ENCODE results near the gene TNIK.

The TNIK gene

DNA sequence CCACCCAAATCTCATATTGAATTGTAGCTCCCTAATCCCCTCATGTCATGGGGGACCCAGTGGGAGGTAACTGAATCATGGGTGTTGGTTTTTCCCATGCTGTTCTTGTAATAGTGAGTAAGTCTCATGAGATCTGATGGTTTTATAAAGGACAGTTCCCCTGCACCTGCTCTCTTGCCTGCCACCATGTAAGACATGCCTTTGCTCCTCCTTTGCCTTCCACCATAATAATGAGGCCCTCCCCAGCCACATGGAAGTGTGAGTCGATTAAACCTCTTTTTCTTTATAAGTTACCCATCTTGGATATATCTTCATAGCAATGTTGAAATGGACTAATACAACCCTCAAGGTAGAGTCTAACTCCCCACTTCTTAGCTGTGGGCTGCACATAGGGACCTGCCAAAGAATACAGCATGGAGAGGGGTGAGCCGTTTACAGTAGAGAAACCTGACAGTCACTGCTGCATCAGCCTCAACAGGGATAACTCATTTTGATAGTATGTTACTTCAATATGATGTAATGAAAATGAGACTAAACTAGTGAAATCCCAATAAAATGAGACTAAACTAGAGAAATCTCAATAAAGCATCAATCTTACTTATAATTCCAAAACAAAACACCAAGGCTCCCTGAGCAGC lies 117.3 kb downstream of the TNIK start:
- H3F3A ChIP-seq (ENCODE audit: low read depth), result no peaks in the 10 kb centered on the region
- no peak overlapping the region for H2AFZ ChIP-seq (ENCODE audit: low read length)
- H3K4me3 ChIP-seq (ENCODE audit: low read length, poor library complexity, severe bottlenecking), result no peak overlapping the region
- peaks cover 6% of the 10 kb centered on the region; the same call in 1 of the 2 replicates for H3K9me3 ChIP-seq (ENCODE audit: insufficient read depth, low read depth, low read length)
- no peak overlapping the region for H3K9ac ChIP-seq (ENCODE audit: low read depth, low read length, poor library complexity, severe bottlenecking)
- no peaks in the 10 kb centered on the region for H3K27me3 ChIP-seq (ENCODE audit: insufficient read depth, low read length, poor library complexity, severe bottlenecking)
- H4K20me1 ChIP-seq (ENCODE audit: insufficient read depth, low read length, poor library complexity, severe bottlenecking), result peaks cover 3% of the 10 kb centered on the region
- peaks cover 61% of the 10 kb centered on the region for H3K79me2 ChIP-seq (ENCODE audit: insufficient read depth, low read length)
- H3K36me3 ChIP-seq (ENCODE audit: insufficient read depth, low read length), result peaks cover 8% of the 10 kb centered on the region; the same call in 1 of the 2 replicates
- H3K4me1 ChIP-seq (ENCODE audit: insufficient read depth, low read length, poor library complexity, severe bottlenecking), result peaks cover 8% of the 10 kb centered on the region
- H3K4me2 ChIP-seq (ENCODE audit: low read depth, low read length, poor library complexity, severe bottlenecking), result no peak overlapping the region
- TF ChIP-seq, protein P1, sequence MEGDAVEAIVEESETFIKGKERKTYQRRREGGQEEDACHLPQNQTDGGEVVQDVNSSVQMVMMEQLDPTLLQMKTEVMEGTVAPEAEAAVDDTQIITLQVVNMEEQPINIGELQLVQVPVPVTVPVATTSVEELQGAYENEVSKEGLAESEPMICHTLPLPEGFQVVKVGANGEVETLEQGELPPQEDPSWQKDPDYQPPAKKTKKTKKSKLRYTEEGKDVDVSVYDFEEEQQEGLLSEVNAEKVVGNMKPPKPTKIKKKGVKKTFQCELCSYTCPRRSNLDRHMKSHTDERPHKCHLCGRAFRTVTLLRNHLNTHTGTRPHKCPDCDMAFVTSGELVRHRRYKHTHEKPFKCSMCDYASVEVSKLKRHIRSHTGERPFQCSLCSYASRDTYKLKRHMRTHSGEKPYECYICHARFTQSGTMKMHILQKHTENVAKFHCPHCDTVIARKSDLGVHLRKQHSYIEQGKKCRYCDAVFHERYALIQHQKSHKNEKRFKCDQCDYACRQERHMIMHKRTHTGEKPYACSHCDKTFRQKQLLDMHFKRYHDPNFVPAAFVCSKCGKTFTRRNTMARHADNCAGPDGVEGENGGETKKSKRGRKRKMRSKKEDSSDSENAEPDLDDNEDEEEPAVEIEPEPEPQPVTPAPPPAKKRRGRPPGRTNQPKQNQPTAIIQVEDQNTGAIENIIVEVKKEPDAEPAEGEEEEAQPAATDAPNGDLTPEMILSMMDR (conservative IDR thresholded peaks at IDR 0.05; ENCODE audit: low read length), result no peak
- no peak for TF ChIP-seq EZH2phosphoT487 (IDR thresholded peaks at IDR 0.05; ENCODE audit: borderline replicate concordance)
- H3K9me2 ChIP-seq (replicated peaks; ENCODE audit: low read depth, low read length), result no peaks in the 10 kb centered on the region

DNA sequence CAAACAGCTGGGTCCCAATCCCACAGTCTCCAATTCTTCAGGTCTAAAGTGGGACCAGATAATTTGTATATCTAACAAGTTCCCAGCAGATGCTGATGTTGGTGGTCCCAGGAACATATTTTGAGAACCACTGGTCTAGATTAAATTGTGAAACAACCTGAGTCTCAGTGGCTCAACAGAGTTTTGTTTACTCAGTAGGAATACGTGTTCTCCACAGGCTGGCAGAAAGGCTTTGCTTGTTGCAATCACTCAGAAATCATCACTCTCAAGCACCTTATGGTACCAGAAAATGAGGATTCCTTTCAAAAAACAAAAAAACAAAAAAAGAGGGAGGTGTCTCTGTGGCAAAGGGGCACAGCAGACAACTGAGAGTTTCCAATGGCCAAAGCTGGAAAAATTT lies 118.0 kb downstream of the TNIK start:
- H3K36me3 ChIP-seq (ENCODE audit: insufficient read depth, low read length), result peaks cover 8% of the 10 kb centered on the region; the same call in 1 of the 2 replicates
- H3K4me1 ChIP-seq (ENCODE audit: insufficient read depth, low read length, poor library complexity, severe bottlenecking), result peaks cover 1% of the 10 kb centered on the region
- H3K27me3 ChIP-seq (ENCODE audit: insufficient read depth, low read length, poor library complexity, severe bottlenecking), result no peaks in the 10 kb centered on the region
- no peak overlapping the region for H3K9ac ChIP-seq (ENCODE audit: low read depth, low read length, poor library complexity, severe bottlenecking)
- TF ChIP-seq EZH2phosphoT487 (IDR thresholded peaks at IDR 0.05; ENCODE audit: borderline replicate concordance), result no peak
- TF ChIP-seq, protein P1 (conservative IDR thresholded peaks at IDR 0.05; ENCODE audit: low read length), result no peak
- H3K9me3 ChIP-seq (ENCODE audit: insufficient read depth, low read depth, low read length), result peaks cover 6% of the 10 kb centered on the region; the same call in 1 of the 2 replicates
- no peaks in the 10 kb centered on the region for H3F3A ChIP-seq (ENCODE audit: low read depth)
- no peaks in the 10 kb centered on the region for H4K20me1 ChIP-seq (ENCODE audit: insufficient read depth, low read length, poor library complexity, severe bottlenecking)
- peaks cover 61% of the 10 kb centered on the region for H3K79me2 ChIP-seq (ENCODE audit: insufficient read depth, low read length)
- no peaks in the 10 kb centered on the region for H3K9me2 ChIP-seq (replicated peaks; ENCODE audit: low read depth, low read length)
- no peak overlapping the region for H2AFZ ChIP-seq (ENCODE audit: low read length)
- H3K4me3 ChIP-seq (ENCODE audit: low read length, poor library complexity, severe bottlenecking), result no peak overlapping the region
- H3K4me2 ChIP-seq (ENCODE audit: low read depth, low read length, poor library complexity, severe bottlenecking), result no peak overlapping the region

DNA sequence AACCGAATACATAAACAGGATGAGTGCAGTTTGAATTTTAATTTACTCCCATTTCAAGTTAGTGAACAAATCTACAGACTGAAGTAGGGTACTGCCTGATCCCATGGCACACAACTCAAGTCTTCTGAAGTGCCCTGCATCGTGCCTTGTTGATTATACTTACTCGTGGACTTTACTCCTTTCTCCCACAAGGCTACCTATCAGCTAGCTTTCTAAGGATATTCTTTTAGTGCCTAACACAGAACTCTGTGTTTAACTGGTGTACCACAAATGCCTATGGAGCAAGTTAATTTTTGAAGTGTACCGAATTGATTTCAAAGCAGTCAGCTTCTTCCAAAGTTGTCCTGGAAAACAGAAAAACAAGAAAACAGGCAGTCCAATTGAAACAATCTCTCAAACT lies 119.8 kb downstream of the TNIK start:
- H3K4me3 ChIP-seq (ENCODE audit: low read length, poor library complexity, severe bottlenecking), result no peak overlapping the region
- H4K20me1 ChIP-seq (ENCODE audit: insufficient read depth, low read length, poor library complexity, severe bottlenecking), result no peaks in the 10 kb centered on the region
- no peak overlapping the region for H3K4me2 ChIP-seq (ENCODE audit: low read depth, low read length, poor library complexity, severe bottlenecking)
- H3K4me1 ChIP-seq (ENCODE audit: insufficient read depth, low read length, poor library complexity, severe bottlenecking), result peaks cover 6% of the 10 kb centered on the region
- no peaks in the 10 kb centered on the region for H3F3A ChIP-seq (ENCODE audit: low read depth)
- no peaks in the 10 kb centered on the region for H3K9me2 ChIP-seq (replicated peaks; ENCODE audit: low read depth, low read length)
- H3K9ac ChIP-seq (ENCODE audit: low read depth, low read length, poor library complexity, severe bottlenecking), result no peak overlapping the region
- peaks cover 4% of the 10 kb centered on the region; the same call in 1 of the 2 replicates for H3K36me3 ChIP-seq (ENCODE audit: insufficient read depth, low read length)
- H2AFZ ChIP-seq (ENCODE audit: low read length), result no peak overlapping the region
- no peaks in the 10 kb centered on the region for H3K27me3 ChIP-seq (ENCODE audit: insufficient read depth, low read length, poor library complexity, severe bottlenecking)
- no peak for TF ChIP-seq EZH2phosphoT487 (IDR thresholded peaks at IDR 0.05; ENCODE audit: borderline replicate concordance)
- TF ChIP-seq, protein P1 (conservative IDR thresholded peaks at IDR 0.05; ENCODE audit: low read length), result no peak
- H3K79me2 ChIP-seq (ENCODE audit: insufficient read depth, low read length), result peaks cover 46% of the 10 kb centered on the region
- H3K9me3 ChIP-seq (ENCODE audit: insufficient read depth, low read depth, low read length), result peaks cover 6% of the 10 kb centered on the region; the same call in 1 of the 2 replicates

Measured in Loucy (cell line).